ENCODE data around the gene TJP2. TPM values are rescaled to one million over a fixed set of nuclear protein-coding genes. Genes with fewer than 3 reads are reported as not detected.

Gene TJP2
- total RNA-seq, 1 donor from 2014 or later, result 39.6 TPM

- TF ChIP-seq CTCF (IDR thresholded peaks at IDR 0.05; ENCODE audit: insufficient read depth, low read depth, low read length), result no peak
- no peak for TF ChIP-seq EZH2 (IDR thresholded peaks at IDR 0.05; ENCODE audit: insufficient read depth, low read length)
- Histone ChIP-seq H3K4me2 (ENCODE audit: low read length) (no peak overlapping the region), H3K36me3 (ENCODE audit: insufficient read depth, low read length) (no peaks in the 10 kb centered on the region), H3K4me3 (ENCODE audit: insufficient read depth, low read depth, low read length) (no peak overlapping the region), H2AFZ (ENCODE audit: low read depth, low read length) (no peak overlapping the region), H4K20me1 (ENCODE audit: insufficient read depth, low read length) (no peaks in the 10 kb centered on the region), H3K27me3 (ENCODE audit: insufficient read depth, low read length) (no peaks in the 10 kb centered on the region), H3K9me3 (ENCODE audit: insufficient read depth, low read depth, low read length) (no peaks in the 10 kb centered on the region), H3K9ac (ENCODE audit: low read length) (no peak overlapping the region), H3K79me2 (ENCODE audit: insufficient read depth, low read length) (peaks cover 67% of the 10 kb centered on the region), H3K27ac (ENCODE audit: low read depth, low read length) (no peak overlapping the region), H3K4me1 (ENCODE audit: insufficient read depth, low read length) (peaks cover 36% of the 10 kb centered on the region)
- Mint-ChIP-seq H3K36me3 (ENCODE audit: low read depth, unreplicated experiment) (peaks cover 3% of the 10 kb centered on the region), H3K4me3 (ENCODE audit: unreplicated experiment) (no peak overlapping the region), H3K9me3 (ENCODE audit: unreplicated experiment) (no peaks in the 10 kb centered on the region), H3K27me3 (ENCODE audit: low read depth, unreplicated experiment) (no peaks in the 10 kb centered on the region), H3K27ac (ENCODE audit: unreplicated experiment) (no peak overlapping the region), H3K4me1 (ENCODE audit: low read depth, unreplicated experiment) (peaks cover 60% of the 10 kb centered on the region)
- FAIRE-seq (no peak), DNase-seq (ENCODE audit: low read depth) (no peak)
Observed at GRCh38 chr9:69184266-69184665, 10.2 kb downstream of the TJP2 start.

- Mint-ChIP-seq H3K27me3 (ENCODE audit: low read depth, unreplicated experiment) (no peaks in the 10 kb centered on the region), H3K4me3 (ENCODE audit: unreplicated experiment) (no peak overlapping the region), H3K9me3 (ENCODE audit: unreplicated experiment) (no peaks in the 10 kb centered on the region), H3K36me3 (ENCODE audit: low read depth, unreplicated experiment) (peaks cover 3% of the 10 kb centered on the region), H3K27ac (ENCODE audit: unreplicated experiment) (peak overlapping the region; percentile 75), H3K4me1 (ENCODE audit: low read depth, unreplicated experiment) (peaks cover 44% of the 10 kb centered on the region)
- H3K79me2 ChIP-seq (ENCODE audit: insufficient read depth, low read length), result peaks cover 66% of the 10 kb centered on the region
- no peaks in the 10 kb centered on the region for H3K9me3 ChIP-seq (ENCODE audit: insufficient read depth, low read depth, low read length)
- no peaks in the 10 kb centered on the region for H3K36me3 ChIP-seq (ENCODE audit: insufficient read depth, low read length)
- peak overlapping the region; percentile 55 for H3K27ac ChIP-seq (ENCODE audit: low read depth, low read length)
- H3K4me2 ChIP-seq (ENCODE audit: low read length), result peak overlapping the region; percentile 73
- no peak overlapping the region for H2AFZ ChIP-seq (ENCODE audit: low read depth, low read length)
- peak; percentile 72 for FAIRE-seq
- H3K4me3 ChIP-seq (ENCODE audit: insufficient read depth, low read depth, low read length), result no peak overlapping the region
- H3K9ac ChIP-seq (ENCODE audit: low read length), result peak overlapping the region; percentile 15
- no peaks in the 10 kb centered on the region for H3K27me3 ChIP-seq (ENCODE audit: insufficient read depth, low read length)
- peaks cover 8% of the 10 kb centered on the region for H4K20me1 ChIP-seq (ENCODE audit: insufficient read depth, low read length)
- peak; percentile 71 for DNase-seq (ENCODE audit: low read depth)
- TF ChIP-seq CTCF (IDR thresholded peaks at IDR 0.05; ENCODE audit: insufficient read depth, low read depth, low read length) (no peak), EZH2 (IDR thresholded peaks at IDR 0.05; ENCODE audit: insufficient read depth, low read length) (no peak)
- H3K4me1 ChIP-seq (ENCODE audit: insufficient read depth, low read length), result peaks cover 16% of the 10 kb centered on the region
Observed at GRCh38 chr9:69186841-69187611, 12.9 kb downstream of the TJP2 start.

GRCh38 chr9:69188975-69189374, 14.9 kb downstream of the TJP2 start:
- Mint-ChIP-seq H3K4me3 (ENCODE audit: unreplicated experiment) (no peak overlapping the region), H3K27me3 (ENCODE audit: low read depth, unreplicated experiment) (no peaks in the 10 kb centered on the region), H3K27ac (ENCODE audit: unreplicated experiment) (no peak overlapping the region), H3K9me3 (ENCODE audit: unreplicated experiment) (no peaks in the 10 kb centered on the region), H3K36me3 (ENCODE audit: low read depth, unreplicated experiment) (peaks cover 3% of the 10 kb centered on the region), H3K4me1 (ENCODE audit: low read depth, unreplicated experiment) (peaks cover 40% of the 10 kb centered on the region)
- Histone ChIP-seq H3K4me2 (ENCODE audit: low read length) (no peak overlapping the region), H3K27ac (ENCODE audit: low read depth, low read length) (no peak overlapping the region), H3K27me3 (ENCODE audit: insufficient read depth, low read length) (no peaks in the 10 kb centered on the region), H4K20me1 (ENCODE audit: insufficient read depth, low read length) (peaks cover 25% of the 10 kb centered on the region), H3K4me1 (ENCODE audit: insufficient read depth, low read length) (peaks cover 16% of the 10 kb centered on the region), H3K9me3 (ENCODE audit: insufficient read depth, low read depth, low read length) (no peaks in the 10 kb centered on the region), H3K9ac (ENCODE audit: low read length) (no peak overlapping the region), H2AFZ (ENCODE audit: low read depth, low read length) (no peak overlapping the region), H3K36me3 (ENCODE audit: insufficient read depth, low read length) (no peaks in the 10 kb centered on the region), H3K79me2 (ENCODE audit: insufficient read depth, low read length) (peaks cover 61% of the 10 kb centered on the region), H3K4me3 (ENCODE audit: insufficient read depth, low read depth, low read length) (no peak overlapping the region)
- DNase-seq (ENCODE audit: low read depth) (no peak), FAIRE-seq (no peak)
- TF ChIP-seq EZH2 (IDR thresholded peaks at IDR 0.05; ENCODE audit: insufficient read depth, low read length) (no peak), CTCF (IDR thresholded peaks at IDR 0.05; ENCODE audit: insufficient read depth, low read depth, low read length) (no peak)
